Liver (tissue), 9 donors: ENCODE measurements around the gene ADGRA1. TPM values are rescaled to one million over a fixed set of nuclear protein-coding genes. Genes with fewer than 3 reads are reported as not detected.

Experiments used
- DNase-seq: peaks from one replicate; pipeline ENCODE4 v3.0.0-alpha.2; 2017; ENCODE audit warnings: low spot score
- H3K27ac ChIP-seq, 2 donors: one replicate each; pipeline ENCODE4 v1.7.0; 2013; ENCODE audit warnings: inconsistent platforms in 2 of 2, low read length in 2 of 2, control low read depth in 1 of 2, low read depth in 1 of 2, mild to moderate bottlenecking in 1 of 2
- H3K27me3 ChIP-seq, 4 donors: one replicate each; pipeline versions ENCODE4 v1.6.1 to v1.7.0; 2013; ENCODE audit warnings: low read length in 3 of 4, inconsistent platforms in 1 of 4, mild to moderate bottlenecking in 1 of 4, moderate library complexity in 1 of 4; ENCODE audit not compliant: control insufficient read depth in 4 of 4, insufficient read depth in 4 of 4
- H3K36me3 ChIP-seq, 4 donors: one replicate each; pipeline versions ENCODE4 v1.6.1 to v1.7.0; 2013; ENCODE audit warnings: low read length in 3 of 4, mild to moderate bottlenecking in 3 of 4, low read depth in 1 of 4, moderate library complexity in 1 of 4; ENCODE audit not compliant: control insufficient read depth in 4 of 4, insufficient read depth in 3 of 4
- H3K4me1 ChIP-seq, 4 donors: one replicate each; pipeline versions ENCODE4 v1.6.1 to v1.7.0; 2013; ENCODE audit warnings: low read length in 3 of 4, mild to moderate bottlenecking in 3 of 4, moderate library complexity in 1 of 4; ENCODE audit not compliant: control insufficient read depth in 4 of 4, insufficient read depth in 4 of 4
- H3K4me3 ChIP-seq, 3 donors: one replicate each; pipeline versions ENCODE4 v1.6.1 to v1.7.0; 2013; ENCODE audit warnings: low read length in 3 of 3, control low read depth in 1 of 3, low read depth in 1 of 3, mild to moderate bottlenecking in 1 of 3
- H3K9ac ChIP-seq, 2 donors: one replicate each; pipeline ENCODE4 v1.7.0; 2013; ENCODE audit warnings: low read length in 2 of 2, mild to moderate bottlenecking in 2 of 2, moderate library complexity in 2 of 2, control low read depth in 1 of 2, low read depth in 1 of 2
- H3K9me3 ChIP-seq, 4 donors: one replicate each; pipeline versions ENCODE4 v1.6.1 to v1.7.0; 2013; ENCODE audit warnings: low read length in 3 of 4; ENCODE audit not compliant: control insufficient read depth in 4 of 4
- ATF3 ChIP-seq: IDR thresholded peaks from 2 replicates; pipeline ENCODE4 v1.6.1; 2016; ENCODE audit warnings: antibody characterized with exemption
- CTCF ChIP-seq: fragments of 150-350 bp; IDR thresholded peaks from 2 replicates; pipeline ENCODE4 v1.5.1; 2017; ENCODE audit warnings: improper control_type of control experiment, low read depth, low read length; ENCODE audit not compliant: missing input control
- FOXA2 ChIP-seq: IDR thresholded peaks from 2 replicates; pipeline ENCODE4 v1.6.1; 2016; ENCODE audit warnings: antibody characterized with exemption
- GABPA ChIP-seq, 2 donors: IDR thresholded peaks in 1 of 2; conservative IDR thresholded peaks in 1 of 2; 2 replicates each; pipeline ENCODE4 v1.6.1; 2016; ENCODE audit warnings: antibody characterized with exemption in 2 of 2, mild to moderate bottlenecking in 1 of 2, moderate library complexity in 1 of 2
- HNF4A ChIP-seq, 2 donors: conservative IDR thresholded peaks; 2 replicates each; pipeline ENCODE4 v1.6.1; 2016; ENCODE audit warnings: antibody characterized with exemption in 2 of 2, mild to moderate bottlenecking in 2 of 2
- JUND ChIP-seq, 2 donors: IDR thresholded peaks; 2 replicates each; pipeline ENCODE4 v1.6.1; 2016; ENCODE audit warnings: antibody characterized with exemption in 2 of 2
- NR2F2 ChIP-seq: IDR thresholded peaks from 2 replicates; pipeline ENCODE4 v1.6.1; 2016; ENCODE audit warnings: antibody characterized with exemption
- REST ChIP-seq: IDR thresholded peaks from 2 replicates; pipeline ENCODE4 v1.6.1; 2016; ENCODE audit warnings: antibody characterized with exemption, mild to moderate bottlenecking
- RXRA ChIP-seq, 2 donors: IDR thresholded peaks; 2 replicates each; pipeline ENCODE4 v1.6.1; 2017 to 2018; ENCODE audit warnings: antibody characterized with exemption in 2 of 2, mild to moderate bottlenecking in 1 of 2
- SP1 ChIP-seq: IDR thresholded peaks from 2 replicates; pipeline ENCODE4 v1.6.1; 2018; ENCODE audit warnings: antibody characterized with exemption, mild to moderate bottlenecking
- TAF1 ChIP-seq: conservative IDR thresholded peaks from 2 replicates; pipeline ENCODE4 v1.6.1; 2016; ENCODE audit warnings: antibody characterized with exemption, mild to moderate bottlenecking
- ZBTB33 ChIP-seq: IDR thresholded peaks from 2 replicates; pipeline ENCODE4 v1.6.1; 2016; ENCODE audit warnings: antibody characterized with exemption
- WGBS: extraction: QIAGEN DNeasy Blood & Tissue Kit; methylation state at CpG from one replicate; pipeline ENCODE4 v1.1.7; 2013; 5-methylcytosine and 5-hydroxymethylcytosine counted together
- polyA plus RNA-seq, 2 donors: library from polyadenylated mRNA; stranded (reverse) in 1 of 2; unstranded in 1 of 2; fragments of 200-250 nt in 1 of 2; fragments of >200 nt in 1 of 2; fragmentation: Nextera tagmentation in 1 of 2; extraction: Ambion mirVana in 1 of 2; gene quantifications; one replicate each; pipeline versions ENCODE4 v1.2.1 to v1.2.3, GENCODE V29; 2013 to 2015
- total RNA-seq, 2 donors: library from RNA; depleted of rRNA; stranded (reverse); fragments of >200 nt; gene quantifications; one replicate each; pipeline ENCODE4 v1.2.3, GENCODE V29; 2014
- donor health status: healthy.
- donor health status: healthy.
- donor health status: healthy.
- donor health status: healthy.
- donor health status: healthy.

Gene ADGRA1
- total and polyA plus RNA-seq, 4 donors, result 0.08 to 0.70 (median 0.12) TPM; not detected in 1

- Histone ChIP-seq H3K36me3 (no peaks in the 10 kb centered on the region), H3K27ac (no peak overlapping the region), H3K9me3 (no peaks in the 10 kb centered on the region), H3K4me1 (no peaks in the 10 kb centered on the region), H3K4me3 (no peak overlapping the region), H3K27me3 (no peaks in the 10 kb centered on the region), H3K9ac (no peak overlapping the region)
- DNase-seq, result no peak
- WGBS, result 84% methylated on average over 20 of the region's 20 CpGs
- TF ChIP-seq JUND (IDR thresholded peaks at IDR 0.05) (no peak), ATF3 (no peak)
These were observed 45.9 kb downstream of the ADGRA1 start for GRCh38 chr10:133133471-133134231.

GRCh38 chr10:133134411-133135115 is 46.8 kb downstream of the ADGRA1 start:
- no peak overlapping the region for H3K27ac ChIP-seq
- H3K9ac ChIP-seq, result no peak overlapping the region
- no peak overlapping the region for H3K4me3 ChIP-seq
- no peak for DNase-seq
- no peaks in the 10 kb centered on the region for H3K36me3 ChIP-seq
- H3K27me3 ChIP-seq, result no peaks in the 10 kb centered on the region
- 82% methylated on average over 20 of the region's 20 CpGs for WGBS
- H3K4me1 ChIP-seq, result no peaks in the 10 kb centered on the region
- no peaks in the 10 kb centered on the region for H3K9me3 ChIP-seq
- TF ChIP-seq ZBTB33, result no peak
- TF ChIP-seq SP1, result no peak
- TF ChIP-seq NR2F2, result no peak
- no peak for TF ChIP-seq FOXA2
- no peak for TF ChIP-seq TAF1
- no peak for TF ChIP-seq CTCF
- TF ChIP-seq REST, result no peak
- no peak for TF ChIP-seq RXRA (IDR thresholded peaks at IDR 0.05)
- TF ChIP-seq HNF4A (conservative IDR thresholded peaks at IDR 0.05), result no peak
- no peak for TF ChIP-seq GABPA (IDR thresholded peaks at IDR 0.05 in 1 of 2, conservative IDR thresholded peaks at IDR 0.05 in 1 of 2)
